HG03175 (cell line): ENCODE results near the gene TTC6.
"Not testable (repeated sequence)": the region's sequence is repeated elsewhere in the genome, so short reads cannot be mapped to it uniquely, and the experiment has no call there.

Experiments
- ATAC-seq: cut with Tn5 transposase; IDR thresholded peaks from one replicate; pipeline ENCODE4 v1.9.1; 2021; ENCODE audit warnings: mild to moderate bottlenecking, moderate library complexity; ENCODE audit not compliant: unreplicated experiment

TTC6 gene, protein sequence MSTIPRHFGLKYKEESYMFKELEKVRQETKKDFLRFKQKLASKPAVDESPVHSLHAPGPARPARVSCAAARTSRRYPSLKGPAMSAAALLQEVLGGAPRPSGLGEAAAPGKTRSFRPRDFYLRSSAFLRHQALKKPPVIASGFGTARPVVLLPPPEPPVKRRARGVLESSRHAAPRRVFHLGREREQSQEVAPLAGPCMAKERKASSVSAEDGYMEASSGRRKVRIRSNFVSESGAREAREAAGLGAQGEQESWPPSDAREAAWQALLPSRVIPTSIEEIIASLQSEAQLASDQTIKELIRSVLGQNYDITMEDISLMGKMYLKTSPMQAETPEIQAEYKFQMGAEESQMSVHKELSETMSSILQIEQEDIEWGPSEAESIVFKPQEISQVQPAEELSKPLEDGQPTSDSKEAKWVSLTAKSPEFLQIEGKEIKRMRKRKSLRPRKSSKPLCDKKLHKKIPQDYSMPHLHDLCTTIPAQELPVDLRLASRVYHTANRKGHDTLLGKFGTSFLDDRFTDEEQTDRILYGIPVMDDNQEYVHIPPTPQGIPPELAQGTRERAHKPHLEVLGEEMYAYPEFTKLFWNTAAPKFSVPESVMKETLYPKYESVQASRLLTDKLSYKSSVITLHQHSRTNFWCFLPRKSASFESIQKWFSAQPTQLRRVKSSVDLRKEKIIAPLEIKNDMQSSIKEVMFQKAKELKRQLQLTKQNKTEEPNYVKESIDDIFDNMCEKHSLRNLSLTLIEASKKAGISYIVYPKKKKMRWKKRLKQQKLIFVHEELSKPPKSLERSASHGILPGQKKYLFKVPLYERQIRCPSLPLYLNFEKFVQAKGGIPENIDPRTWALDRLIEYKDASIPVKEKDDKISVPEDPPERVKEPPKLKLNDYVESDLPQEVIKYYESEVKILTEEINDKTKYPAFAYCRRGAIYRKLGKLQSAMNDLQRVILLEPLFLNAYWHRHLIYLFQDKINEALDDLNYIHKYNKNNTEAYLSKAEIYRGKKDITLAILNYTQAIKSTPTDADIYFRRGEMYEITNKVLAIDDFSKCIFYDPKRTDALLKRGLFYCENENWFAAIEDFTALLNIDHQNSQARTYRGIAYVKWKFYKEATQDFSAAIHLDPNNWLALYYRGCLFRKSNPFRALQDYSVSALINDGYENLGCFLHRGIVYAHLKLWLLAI (N-terminal part only)

DNA sequence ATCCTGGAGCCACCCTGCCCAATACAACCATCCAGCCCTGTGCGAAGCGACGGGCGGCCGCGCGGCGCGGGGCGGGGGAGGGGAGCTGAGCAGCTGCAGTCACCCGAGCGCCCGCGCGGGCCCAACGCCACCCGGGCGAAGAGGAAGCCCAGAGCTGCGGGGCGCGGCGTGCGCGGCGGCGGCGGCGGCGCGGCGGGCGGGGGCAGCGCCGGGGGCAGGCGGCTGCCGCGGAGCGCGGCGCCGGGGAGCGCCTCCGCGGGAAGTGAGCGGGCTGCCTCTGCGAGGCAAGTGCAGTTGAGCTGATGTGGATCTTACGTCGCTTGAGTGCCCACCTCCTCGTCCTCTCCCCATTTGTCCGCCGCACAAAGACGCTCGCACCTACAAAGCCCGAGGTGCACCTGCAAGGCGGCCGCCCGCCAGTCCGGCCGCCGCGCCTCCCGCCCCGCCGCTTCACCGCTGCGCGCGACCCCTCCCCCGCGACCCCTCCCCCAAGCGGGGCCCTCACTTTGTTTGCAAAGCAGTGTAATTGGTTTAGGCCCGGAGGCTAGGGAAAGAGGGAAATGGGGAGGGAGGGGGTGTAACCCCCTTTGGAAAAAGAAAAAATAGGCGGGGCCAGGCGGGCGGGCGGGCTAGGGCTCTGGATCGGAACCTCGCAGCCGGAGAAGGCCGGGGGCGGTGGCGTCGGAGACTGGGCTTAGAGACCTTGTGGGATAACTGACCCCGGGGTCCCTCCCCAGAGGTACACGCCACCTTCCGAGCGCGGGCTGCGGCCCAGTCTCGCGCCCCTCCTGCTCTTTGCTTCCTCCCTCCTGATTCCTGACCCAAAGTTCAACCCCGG, at the start of gene TTC6, which contains the start of gene FOXA1:
TSS of gene TTC6 (plus strand) at position 659 of the 838 bp plus-strand sequence. CDS start 26,436 bp downstream, outside the sequence.
TSS of gene FOXA1 (minus strand) at position 279 of the 838 bp plus-strand sequence. CDS start at position 2, 277 bp downstream.
- ATAC-seq: no peak

DNA sequence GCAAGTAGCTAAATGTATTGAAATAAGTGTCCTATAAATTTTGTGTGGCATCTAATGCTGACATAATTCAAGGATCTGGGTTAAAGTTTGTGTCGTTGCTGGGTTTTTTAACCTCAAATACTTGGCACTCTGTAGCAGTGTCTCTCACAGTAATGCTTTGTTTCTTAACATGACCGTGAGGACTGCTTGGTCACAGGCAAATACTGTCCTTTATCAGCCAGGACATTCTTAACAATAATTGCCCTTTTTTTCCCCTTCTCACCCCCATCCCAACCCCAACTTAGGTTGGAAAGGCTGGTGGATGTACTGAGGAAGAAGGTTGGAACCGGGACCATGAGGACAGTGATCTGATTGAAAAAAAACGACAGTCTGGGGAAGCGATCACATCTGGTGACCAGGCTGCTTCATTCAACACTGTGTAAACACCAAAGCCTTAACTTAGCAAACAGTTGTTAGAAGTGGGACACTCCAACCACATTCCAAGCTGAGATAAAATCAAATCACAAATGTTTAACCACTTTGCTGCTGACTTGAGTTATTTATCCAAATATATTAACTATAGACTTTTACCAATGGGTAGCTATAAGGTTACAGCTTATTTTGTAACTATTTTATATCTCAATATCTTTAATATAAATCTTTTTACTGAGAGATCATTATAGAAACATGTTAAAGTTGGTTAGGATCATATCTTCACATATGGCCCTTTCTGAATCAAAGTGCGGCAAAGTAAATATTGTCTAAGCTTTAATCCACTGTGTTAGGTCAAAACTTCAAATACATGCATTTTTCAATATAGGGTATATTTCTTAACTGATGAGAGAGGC, 48.6 kb upstream of the TTC6 start:
- no peak for ATAC-seq

DNA sequence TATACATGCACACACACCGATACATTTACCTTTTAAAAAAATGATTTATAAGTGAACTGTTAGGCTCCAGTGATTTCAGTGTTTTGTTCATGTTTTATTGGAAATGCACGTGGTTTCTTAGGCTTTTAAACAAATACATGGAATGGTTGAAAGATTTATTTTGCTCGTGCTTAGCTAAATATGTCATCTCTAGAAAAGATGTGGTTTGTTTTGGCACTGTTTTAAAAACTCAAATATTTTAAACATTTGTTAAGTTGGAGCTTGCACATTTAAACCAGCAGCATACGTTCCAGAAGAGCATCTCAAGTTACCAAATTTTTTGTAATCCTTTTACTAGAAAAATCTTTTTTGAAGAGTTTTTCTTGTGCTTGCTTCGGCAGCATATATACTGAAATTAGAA, 44.9 kb upstream of the TTC6 start:
- ATAC-seq: no peak

DNA sequence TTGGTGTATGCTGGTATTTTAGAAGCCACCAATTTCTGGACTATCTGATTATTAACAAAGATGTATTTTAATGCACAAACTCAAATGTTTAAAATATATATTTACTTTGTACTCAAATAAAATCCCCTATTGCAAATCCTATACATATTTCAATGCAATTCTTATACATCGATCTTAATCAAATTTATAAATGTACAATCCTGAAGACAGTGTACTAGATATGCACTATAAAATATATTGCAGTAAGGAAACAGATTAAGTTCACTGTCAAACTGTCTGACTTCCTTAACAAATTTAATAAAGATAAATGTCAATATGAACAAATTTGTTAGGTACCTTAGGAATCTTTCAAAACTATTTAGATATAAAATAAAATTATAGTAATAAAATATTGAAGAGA, 44.3 kb upstream of the TTC6 start:
- ATAC-seq: no peak

DNA sequence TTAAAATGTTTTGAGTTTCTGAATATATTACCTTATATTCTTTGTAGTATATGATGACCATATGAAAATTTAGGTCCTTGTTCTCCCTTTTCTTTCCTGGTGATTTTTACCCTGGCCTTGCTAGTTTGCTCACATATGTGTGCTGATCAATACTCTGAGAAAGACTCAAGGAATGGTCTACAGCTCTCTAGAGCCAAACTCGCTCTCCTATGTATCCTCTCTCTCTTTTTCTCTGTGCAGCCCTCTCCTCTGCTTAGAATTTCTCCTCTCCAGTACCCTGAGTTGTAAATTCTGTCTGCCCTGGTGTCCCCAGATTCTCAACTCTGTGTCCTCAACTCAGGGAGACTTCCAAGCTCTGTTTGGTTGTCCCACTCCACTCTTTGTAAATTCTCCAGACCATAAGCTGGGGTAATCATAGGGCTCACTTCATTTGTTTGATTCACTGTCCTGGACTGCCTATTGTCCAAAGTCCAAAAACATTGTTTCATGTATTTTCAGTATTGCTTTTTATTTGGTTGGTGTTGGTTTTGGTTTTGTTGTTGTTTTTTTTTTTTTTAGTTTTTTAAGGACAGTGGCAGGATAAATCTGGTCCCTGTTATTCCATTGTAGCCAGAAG, 41.4 kb upstream of the TTC6 start:
- no peak for ATAC-seq

DNA sequence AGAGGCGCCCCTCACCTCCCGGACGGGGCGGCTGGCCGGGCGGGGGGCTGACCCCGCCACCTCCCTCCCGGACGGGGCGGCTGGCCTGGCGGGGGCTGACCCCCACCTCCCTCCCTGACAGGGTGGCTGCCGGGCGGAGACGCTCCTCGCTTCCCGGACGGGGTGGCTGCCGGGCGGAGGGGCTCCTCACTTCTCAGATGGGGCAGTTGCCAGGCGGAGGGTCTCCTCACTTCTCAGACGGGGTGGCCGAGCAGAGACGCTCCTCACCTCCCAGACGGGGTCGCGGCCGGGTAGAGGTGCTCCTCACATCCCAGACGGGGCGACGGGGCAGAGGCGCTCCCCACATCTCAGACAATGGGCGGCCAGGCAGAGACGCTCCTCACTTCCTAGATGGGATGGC, 39.8 kb upstream of the TTC6 start:
- not testable (repeated sequence) for ATAC-seq

DNA sequence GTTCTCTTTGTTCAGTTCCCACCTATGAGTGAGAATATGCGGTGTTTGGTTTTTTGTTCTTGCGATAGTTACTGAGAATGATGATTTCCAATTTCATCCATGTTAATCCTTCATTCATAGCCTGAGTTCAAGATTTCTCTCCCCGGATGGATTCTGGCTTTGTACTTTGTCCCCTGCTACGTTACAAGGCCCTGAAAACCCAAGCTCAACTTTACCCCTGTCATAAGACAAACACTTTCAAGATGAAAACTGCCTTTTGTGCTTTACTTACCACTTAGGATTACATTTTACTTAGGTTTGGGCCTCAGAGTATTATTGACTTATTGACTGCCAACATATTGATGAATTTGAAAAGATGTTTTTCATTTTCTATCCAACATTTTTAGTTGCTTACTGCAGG, 36.7 kb upstream of the TTC6 start:
- ATAC-seq: no peak

DNA sequence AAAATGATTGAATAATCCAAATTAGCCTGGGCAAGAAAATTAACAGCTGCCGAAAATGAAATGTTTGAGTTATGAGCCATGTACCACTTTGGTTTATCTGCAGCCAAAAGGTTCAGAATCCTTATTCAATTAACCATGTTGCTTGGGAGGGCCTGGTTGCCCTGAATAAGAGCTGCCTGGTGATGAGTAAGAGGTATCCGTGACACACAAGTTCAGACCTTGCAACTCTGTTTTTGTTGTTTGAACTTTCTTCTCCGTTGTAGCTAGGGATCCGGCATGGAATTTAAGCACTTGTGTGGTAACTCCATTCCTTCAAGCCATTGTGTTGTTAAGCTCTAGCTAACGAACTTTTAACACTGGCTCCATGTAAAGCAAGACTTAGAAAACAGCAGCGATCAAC, 36.0 kb upstream of the TTC6 start:
- no peak for ATAC-seq

DNA sequence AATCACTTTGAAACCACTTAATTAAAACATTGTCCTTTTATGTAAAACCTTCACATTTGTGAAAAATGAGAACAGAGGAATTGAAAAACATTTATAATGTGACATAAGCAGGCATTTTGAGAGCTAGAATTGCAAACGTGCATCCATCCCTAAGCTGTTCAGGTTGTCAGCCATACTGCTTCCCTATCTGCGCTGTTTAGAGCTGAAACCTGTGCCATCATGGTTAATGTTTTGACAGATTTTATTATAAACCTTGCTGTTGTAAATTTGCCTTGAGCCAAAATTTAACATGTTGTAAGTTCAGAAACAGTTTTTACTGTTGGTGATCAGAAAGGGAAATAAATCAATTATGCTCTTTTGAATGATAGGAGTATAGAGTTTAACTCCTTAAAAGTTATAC, 32.2 kb upstream of the TTC6 start:
- ATAC-seq: no peak

DNA sequence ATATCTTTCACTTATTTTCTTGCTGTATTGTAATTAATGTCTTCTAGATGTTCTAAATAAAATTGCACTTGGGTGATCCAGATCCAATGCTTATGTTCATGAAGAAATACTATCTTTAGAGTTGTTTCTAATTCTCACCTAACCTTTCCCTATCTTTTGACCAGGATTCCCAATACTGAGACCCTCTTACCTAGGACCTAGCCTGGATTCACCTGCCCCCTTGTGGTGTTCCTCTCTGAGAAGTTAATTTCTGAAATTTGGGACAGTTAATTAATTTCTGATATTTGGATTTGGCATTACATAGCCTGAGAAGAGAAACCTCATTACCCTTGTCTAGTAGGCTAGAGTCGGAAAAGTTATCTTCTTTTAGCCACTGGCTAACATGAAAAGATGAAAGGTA, 29.9 kb upstream of the TTC6 start:
- ATAC-seq: no peak

DNA sequence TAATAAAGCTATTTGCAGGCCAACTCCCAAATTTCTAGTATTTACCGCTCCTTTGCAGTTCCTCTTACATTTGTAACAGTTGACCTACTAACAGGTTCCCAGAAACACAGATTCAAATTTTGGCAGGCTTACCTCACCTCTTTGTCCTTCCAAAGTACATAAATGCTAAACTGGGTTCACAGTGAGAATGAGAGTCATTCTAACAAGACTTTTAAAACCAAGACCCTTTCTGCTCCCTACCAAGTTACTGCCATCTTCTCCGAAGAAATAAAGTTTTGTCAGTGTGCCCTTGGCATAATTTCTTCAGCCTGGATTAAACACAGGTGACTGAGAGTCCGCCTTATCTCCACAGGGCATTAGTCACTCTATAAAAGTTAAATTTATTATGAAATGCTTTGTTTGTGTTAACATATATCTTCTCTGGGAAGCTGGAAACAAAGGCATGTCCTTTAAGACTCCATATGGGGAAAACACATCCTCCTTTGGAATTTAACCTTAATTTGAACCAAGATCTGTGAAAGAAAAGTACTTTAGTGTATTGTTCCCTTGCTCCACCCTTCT, 28.5 kb upstream of the TTC6 start:
- no peak for ATAC-seq

DNA sequence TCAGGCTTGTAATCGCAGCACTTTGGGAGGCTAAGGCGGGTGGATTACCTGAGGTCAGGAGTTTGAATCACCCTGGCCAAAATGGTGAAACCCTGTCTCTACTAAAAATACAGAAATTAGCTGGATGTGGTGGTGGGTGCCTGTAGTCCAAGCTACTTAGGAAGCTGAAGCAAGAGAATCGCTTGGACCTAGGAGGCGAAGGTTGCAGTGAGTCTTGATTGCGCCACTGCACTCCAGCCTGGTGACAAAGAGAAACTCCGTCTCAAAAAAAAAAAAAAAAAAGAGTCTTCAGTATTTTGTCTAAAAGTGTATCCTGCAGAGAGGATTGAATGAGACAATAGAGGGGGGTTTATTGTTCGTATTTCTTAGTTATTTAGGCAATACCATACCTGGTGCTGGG, 25.7 kb upstream of the TTC6 start:
- ATAC-seq: no peak

DNA sequence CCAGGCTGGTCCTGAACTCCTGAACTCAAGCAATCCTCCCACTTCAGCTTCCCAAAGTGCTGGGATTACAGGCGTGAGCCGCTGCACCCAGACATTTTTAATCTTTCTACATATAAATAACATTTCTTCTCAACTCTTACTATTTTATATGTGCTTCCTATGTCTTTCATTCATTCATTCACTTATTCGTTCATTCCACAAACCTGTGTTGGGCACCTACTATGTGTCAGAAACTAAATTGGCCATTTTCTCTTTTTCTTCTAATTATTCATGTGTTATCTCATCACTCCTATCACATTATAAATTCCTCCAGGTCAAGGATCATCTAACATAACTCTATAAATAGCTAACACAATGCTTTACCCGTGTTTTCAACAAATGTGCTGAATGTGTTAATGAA, 24.0 kb upstream of the TTC6 start:
- ATAC-seq: no peak

DNA sequence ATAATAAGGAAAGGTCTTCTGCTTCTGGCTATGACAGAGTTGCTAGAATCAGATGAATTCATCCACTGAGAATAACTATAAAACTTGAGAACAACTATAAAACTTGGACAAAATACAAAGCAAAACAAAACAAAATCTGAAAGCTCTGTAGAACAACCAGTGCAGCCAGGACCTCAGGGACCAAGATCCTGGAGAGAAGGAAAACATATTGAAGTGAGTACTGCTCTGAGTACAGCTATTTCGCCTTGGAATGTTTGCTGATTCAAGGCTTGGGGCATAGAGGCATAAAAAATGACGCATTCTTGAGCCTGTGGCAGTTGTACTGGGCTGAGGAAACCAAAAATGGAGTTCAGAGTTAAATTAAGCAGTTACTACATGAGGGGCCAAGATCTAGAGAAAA, 22.1 kb upstream of the TTC6 start:
- no peak for ATAC-seq

DNA sequence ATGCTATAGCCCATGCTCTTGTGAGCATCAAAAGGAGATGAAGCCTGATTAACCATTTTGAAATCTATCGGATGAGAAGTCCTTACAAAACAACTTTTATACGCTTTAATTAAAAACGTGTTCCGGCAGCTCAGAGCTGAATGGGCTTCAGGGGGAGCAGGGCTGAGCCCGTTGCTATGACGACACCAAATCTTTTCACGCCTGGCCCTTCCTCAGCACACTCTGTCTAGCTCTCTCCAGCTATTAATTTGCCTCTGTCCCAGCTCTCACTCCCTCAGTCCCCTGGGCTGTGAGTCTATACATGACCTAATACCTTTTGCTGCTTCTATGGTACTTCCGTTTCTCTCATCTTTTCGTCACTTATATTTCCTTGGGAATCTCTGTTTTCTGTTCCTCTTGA, 16.2 kb upstream of the TTC6 start:
- no peak for ATAC-seq

DNA sequence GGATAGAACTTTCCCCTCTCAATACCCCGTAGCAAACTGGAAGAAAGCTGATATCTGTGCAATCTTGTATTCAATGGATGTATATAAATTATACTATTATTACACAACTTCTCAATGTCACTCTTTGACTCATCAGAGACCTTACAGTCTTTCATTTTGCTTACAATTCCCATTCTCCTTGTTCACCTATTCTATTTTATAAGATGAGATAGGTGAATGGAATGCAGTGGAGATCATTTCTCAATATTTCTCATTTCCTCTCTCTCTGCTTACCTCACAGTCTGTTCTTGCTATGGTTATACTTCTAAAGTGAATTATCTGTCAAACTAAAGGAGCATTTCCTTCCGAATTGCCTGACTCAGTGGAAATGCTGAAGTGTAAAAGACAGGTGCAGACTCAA, 15.3 kb upstream of the TTC6 start:
- ATAC-seq: no peak

DNA sequence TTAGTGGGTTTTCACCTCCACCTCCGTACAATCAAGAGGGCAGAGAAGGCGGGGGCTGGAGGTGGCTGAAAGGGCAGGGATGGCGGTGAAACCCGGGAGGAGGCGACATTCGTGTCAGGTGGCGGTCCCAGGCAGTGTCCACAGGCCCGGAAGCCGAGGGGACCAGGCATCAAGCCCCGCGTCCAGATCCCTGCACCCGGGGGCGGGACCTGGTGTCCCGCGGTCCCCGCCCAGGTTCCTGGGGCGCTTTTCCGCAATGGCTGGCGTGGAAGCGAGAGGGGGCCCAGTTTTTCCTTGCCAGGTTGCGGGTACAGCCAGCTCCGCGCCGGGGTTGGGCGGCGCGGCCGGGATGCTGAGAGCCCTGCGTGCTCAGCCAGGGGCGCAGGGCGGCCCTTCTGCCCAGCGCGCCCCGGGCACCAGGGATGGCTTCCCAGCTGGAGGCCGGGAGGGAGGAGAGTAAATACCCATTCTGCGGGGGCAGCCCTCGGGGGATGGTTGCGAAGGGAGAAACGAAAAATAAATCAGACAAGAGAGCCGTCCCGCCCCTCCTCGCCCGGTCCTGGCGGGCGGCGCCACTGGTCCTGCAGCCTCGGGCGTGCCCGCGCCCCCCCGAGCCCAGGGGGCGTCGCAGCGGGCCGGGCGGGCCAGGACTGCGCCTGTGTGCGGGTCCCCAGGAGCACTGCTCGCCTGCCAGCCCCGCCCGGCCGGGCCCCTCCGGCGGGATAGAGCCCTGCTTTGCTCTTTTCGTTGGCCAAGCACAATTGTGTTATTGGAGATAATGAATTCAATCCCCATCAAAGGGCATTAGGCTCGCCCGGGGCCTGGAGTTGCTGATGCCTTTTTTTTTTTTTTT, 11.8 kb upstream of the TTC6 start:
- ATAC-seq: no peak
